Chondrocyte (in vitro differentiated cells): ENCODE results near the gene THAP6. TPM values are rescaled to one million over a fixed set of nuclear protein-coding genes. Genes with fewer than 3 reads are reported as not detected.

Source experiments
- DNase-seq: peaks from one replicate; pipeline ENCODE4 v3.0.0; 2021; ENCODE audit warnings: mixed read lengths, low spot score
- H3K27ac Mint-ChIP-seq: one replicate; pipeline ENCODE4 v1.8.0; 2021; ENCODE audit warnings: mild to moderate bottlenecking, moderate library complexity, mixed read lengths; ENCODE audit not compliant: unreplicated experiment
- H3K27me3 Mint-ChIP-seq: 2 replicates; pipeline ENCODE4 v1.8.0; 2021; ENCODE audit warnings: low read depth, mixed read lengths
- H3K36me3 Mint-ChIP-seq: 2 replicates; pipeline ENCODE4 v1.8.0; 2021; ENCODE audit warnings: low read depth, mixed read lengths
- H3K4me1 Mint-ChIP-seq: 2 replicates; pipeline ENCODE4 v1.8.0; 2021; ENCODE audit warnings: low read depth, mild to moderate bottlenecking, mixed read lengths
- H3K4me3 Mint-ChIP-seq: one replicate; pipeline ENCODE4 v1.8.0; 2021; ENCODE audit warnings: mild to moderate bottlenecking, moderate library complexity, mixed read lengths; ENCODE audit not compliant: unreplicated experiment
- H3K9me3 Mint-ChIP-seq: 2 replicates; pipeline ENCODE4 v1.8.0; 2021; ENCODE audit warnings: low read depth, mixed read lengths
- CTCF ChIP-seq: fragments of 200-600 bp; sonication (generic); IDR thresholded peaks from 2 replicates; pipeline ENCODE4 v1.5.0; 2021; ENCODE audit warnings: antibody characterized with exemption, mild to moderate bottlenecking, moderate library complexity
- total RNA-seq: library from RNA; stranded (reverse); gene quantifications from 3 replicates; pipeline ENCODE4 v1.2.1, GENCODE V29; 2021

The THAP6 gene
- total RNA-seq, 1 donor from 2014 or later: 12.9 TPM

- TF ChIP-seq CTCF: peak; percentile 80
- no peak overlapping the region for H3K27ac Mint-ChIP-seq
- H3K9me3 Mint-ChIP-seq: no peaks in the 10 kb centered on the region
- H3K4me3 Mint-ChIP-seq: no peak overlapping the region
- no peaks in the 10 kb centered on the region for H3K4me1 Mint-ChIP-seq
- peaks cover 3% of the 10 kb centered on the region for H3K36me3 Mint-ChIP-seq
- H3K27me3 Mint-ChIP-seq: no peaks in the 10 kb centered on the region
- no peak for DNase-seq
Observed at GRCh38 chr4:75490155-75490554, 24.1 kb upstream of the THAP6 start.

- Mint-ChIP-seq H3K4me3 (no peak overlapping the region), H3K36me3 (peaks cover 17% of the 10 kb centered on the region), H3K27ac (no peak overlapping the region), H3K4me1 (peaks cover 7% of the 10 kb centered on the region), H3K27me3 (no peaks in the 10 kb centered on the region), H3K9me3 (peaks cover 16% of the 10 kb centered on the region)
- no peak for TF ChIP-seq CTCF
- DNase-seq: no peak
Observed at GRCh38 chr4:75494563-75494962, 19.7 kb upstream of the THAP6 start.

GRCh38 chr4:75495476-75495875, 18.8 kb upstream of the THAP6 start:
- DNase-seq: no peak
- no peak for TF ChIP-seq CTCF
- Mint-ChIP-seq H3K27ac (no peak overlapping the region), H3K9me3 (peaks cover 16% of the 10 kb centered on the region), H3K27me3 (no peaks in the 10 kb centered on the region), H3K36me3 (peaks cover 19% of the 10 kb centered on the region), H3K4me1 (peaks cover 7% of the 10 kb centered on the region), H3K4me3 (no peak overlapping the region)

- Mint-ChIP-seq H3K27me3 (no peaks in the 10 kb centered on the region), H3K27ac (no peak overlapping the region), H3K9me3 (peaks cover 16% of the 10 kb centered on the region), H3K4me1 (peaks cover 7% of the 10 kb centered on the region), H3K4me3 (no peak overlapping the region), H3K36me3 (peaks cover 21% of the 10 kb centered on the region)
- no peak for DNase-seq
- no peak for TF ChIP-seq CTCF
Observed at GRCh38 chr4:75496406-75496805, 17.9 kb upstream of the THAP6 start.

- peaks cover 16% of the 10 kb centered on the region for H3K9me3 Mint-ChIP-seq
- H3K4me1 Mint-ChIP-seq: peaks cover 7% of the 10 kb centered on the region
- H3K27ac Mint-ChIP-seq: no peak overlapping the region
- peaks cover 21% of the 10 kb centered on the region for H3K36me3 Mint-ChIP-seq
- H3K27me3 Mint-ChIP-seq: no peaks in the 10 kb centered on the region
- no peak overlapping the region for H3K4me3 Mint-ChIP-seq
- no peak for DNase-seq
- TF ChIP-seq CTCF: no peak
Observed at GRCh38 chr4:75497133-75497532, 17.1 kb upstream of the THAP6 start.
